Ishikawa (cell line): ENCODE measurements around the gene ALG14.

ENCODE experiments used
- CEBPB ChIP-seq: IDR thresholded peaks from 2 replicates; pipeline ENCODE4 v1.6.1; 2012
- TAF1 ChIP-seq: IDR thresholded peaks from 2 replicates; pipeline ENCODE4 v1.6.1; 2012; ENCODE audit warnings: low read depth, mild to moderate bottlenecking
- YY1 ChIP-seq: IDR thresholded peaks from 2 replicates; pipeline ENCODE4 v1.6.1; 2012; ENCODE audit warnings: low read depth

DNA sequence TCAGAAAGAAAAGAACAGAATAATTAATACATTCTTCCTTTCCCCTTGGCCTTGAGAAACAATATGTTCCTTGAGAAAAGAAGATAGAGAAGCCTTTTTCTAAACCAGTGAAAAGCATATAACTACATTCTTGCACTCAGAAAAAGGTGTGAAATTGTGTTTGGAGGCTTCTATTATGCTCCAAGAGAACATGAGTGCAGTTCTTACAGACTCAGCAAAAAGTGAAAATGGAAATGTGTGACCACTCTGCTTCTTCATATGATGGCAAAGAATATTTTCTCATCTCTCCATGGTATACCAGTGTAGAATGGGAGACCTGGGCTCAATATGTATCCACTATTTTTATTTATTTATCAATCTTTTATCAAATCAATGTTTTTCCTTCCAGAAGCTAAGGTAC lies 43.2 kb downstream of the ALG14 start:
- no peak for TF ChIP-seq YY1
- no peak for TF ChIP-seq TAF1
- no peak for TF ChIP-seq CEBPB
